OCI-LY1 (cell line): Measurements from ENCODE around the gene SLC25A10.

ENCODE experiments used
- H2AFZ ChIP-seq: fragments of 200-600 bp; sonication (generic), shearing (Covaris generic); 2 replicates; pipeline ENCODE4 v1.6.0; 2014; ENCODE audit warnings: antibody characterized with exemption, mild to moderate bottlenecking, low read length
- H3F3A ChIP-seq: fragments of 200-600 bp; sonication (generic), shearing (Covaris generic); 2 replicates; pipeline ENCODE4 v1.6.0; 2014; ENCODE audit warnings: mild to moderate bottlenecking, antibody characterized with exemption, low read length, moderate library complexity; ENCODE audit not compliant: insufficient read depth
- H3K27ac ChIP-seq: fragments of 200-600 bp; sonication (generic); 2 replicates; pipeline ENCODE4 v1.5.1; 2014; ENCODE audit warnings: low read length, mixed run types, mild to moderate bottlenecking, low read depth; ENCODE audit not compliant: poor library complexity, severe bottlenecking
- H3K27me3 ChIP-seq: fragments of 200-600 bp; sonication (generic); 2 replicates; pipeline ENCODE4 v1.6.0; 2014; ENCODE audit warnings: antibody characterized with exemption, mild to moderate bottlenecking, low read length, moderate library complexity; ENCODE audit not compliant: insufficient read depth
- H3K36me3 ChIP-seq: fragments of 200-600 bp; sonication (generic); 2 replicates; pipeline ENCODE4 v1.6.1; 2014; ENCODE audit warnings: mild to moderate bottlenecking, antibody characterized with exemption, low read length, moderate library complexity, mixed read lengths; ENCODE audit not compliant: insufficient read depth
- H3K4me1 ChIP-seq: fragments of 200-600 bp; sonication (generic); 2 replicates; pipeline ENCODE4 v1.5.1; 2014; ENCODE audit warnings: mild to moderate bottlenecking, low read length, moderate library complexity; ENCODE audit not compliant: insufficient read depth, severe bottlenecking
- H3K4me2 ChIP-seq: fragments of 200-600 bp; sonication (generic), shearing (Covaris generic); 2 replicates; pipeline ENCODE4 v1.6.1; 2014; ENCODE audit warnings: low read length
- H3K4me3 ChIP-seq: fragments of 200-600 bp; sonication (generic); 2 replicates; pipeline ENCODE4 v1.5.1; 2014; ENCODE audit warnings: low read length, low read depth, mild to moderate bottlenecking, mixed read lengths; ENCODE audit not compliant: poor library complexity, severe bottlenecking
- H3K79me2 ChIP-seq: fragments of 200-600 bp; shearing (Covaris generic); 2 replicates; pipeline ENCODE4 v1.6.1; 2016; ENCODE audit warnings: mixed run types, low read length, mixed read lengths; ENCODE audit not compliant: insufficient read depth
- H3K9ac ChIP-seq: fragments of 200-600 bp; sonication (generic), shearing (Covaris generic); 2 replicates; pipeline ENCODE4 v1.6.1; 2014; ENCODE audit warnings: mild to moderate bottlenecking, low read length, mixed read lengths
- H3K9me2 ChIP-seq: fragments of 200-600 bp; sonication (generic), shearing (Covaris generic); 2 replicates; pipeline ENCODE4 v1.6.1; 2014; ENCODE audit warnings: low read depth, mild to moderate bottlenecking, low read length, mixed read lengths
- H3K9me3 ChIP-seq: fragments of 200-600 bp; shearing (Covaris generic); 2 replicates; pipeline ENCODE4 v1.6.1; 2014; ENCODE audit warnings: low read length, mixed read lengths
- H4K20me1 ChIP-seq: fragments of 200-600 bp; sonication (generic), shearing (Covaris generic); 2 replicates; pipeline ENCODE4 v1.6.0; 2016; ENCODE audit warnings: mild to moderate bottlenecking, low read length; ENCODE audit not compliant: insufficient read depth
- CTCF ChIP-seq: fragments of 200-600 bp; sonication (generic), shearing (Covaris generic); IDR thresholded peaks from 2 replicates; pipeline ENCODE4 v1.5.1; 2017; ENCODE audit warnings: mild to moderate bottlenecking, antibody characterized with exemption, low read length, moderate library complexity, mixed read lengths
- EZH2 ChIP-seq: fragments of 200-600 bp; sonication (generic), shearing (Covaris generic); IDR thresholded peaks from 2 replicates; pipeline ENCODE4 v1.8.0; 2017; ENCODE audit warnings: borderline replicate concordance, mixed run types, mild to moderate bottlenecking, antibody characterized with exemption, low read length, moderate library complexity, mixed read lengths

SLC25A10 gene

DNA sequence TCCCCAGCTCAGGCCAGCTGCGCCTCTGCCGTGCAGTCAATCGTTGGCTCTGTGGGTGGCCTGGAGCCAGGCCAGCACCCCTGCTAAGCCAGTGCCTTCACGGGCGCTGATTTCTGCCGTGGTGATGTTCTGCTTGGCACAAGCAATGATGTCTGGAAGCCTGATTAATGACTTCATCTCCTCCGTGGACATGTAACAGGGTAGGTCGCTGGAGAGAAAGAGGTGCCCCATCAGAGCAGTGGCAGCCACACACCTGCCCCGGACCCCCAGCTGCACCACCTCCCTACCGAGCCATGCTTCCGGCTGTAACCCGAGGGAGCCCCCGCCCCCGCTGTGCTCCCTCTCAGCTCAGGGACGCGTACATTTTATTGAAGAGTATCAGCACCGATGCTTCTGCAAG lies 30.4 kb upstream of the SLC25A10 start:
- Histone ChIP-seq H3K4me2 (no peak overlapping the region), H3K79me2 (peaks cover 15% of the 10 kb centered on the region)
- TF ChIP-seq EZH2 (no peak), CTCF (no peak)

GRCh38 chr17:81682565-81683207 lies 29.4 kb upstream of the SLC25A10 start:
- Histone ChIP-seq H3K4me3 (peak overlapping the region; percentile 82), H3K9ac (peak overlapping the region; percentile 86), H3K4me2 (peak overlapping the region; percentile 87), H3F3A (no peaks in the 10 kb centered on the region), H4K20me1 (no peaks in the 10 kb centered on the region), H3K27me3 (no peaks in the 10 kb centered on the region), H3K4me1 (peaks cover 28% of the 10 kb centered on the region), H3K9me3 (no peaks in the 10 kb centered on the region), H3K27ac (no peak overlapping the region), H3K36me3 (peaks cover 24% of the 10 kb centered on the region; the same call in 1 of the 2 replicates), H3K79me2 (peaks cover 15% of the 10 kb centered on the region), H3K9me2 (no peaks in the 10 kb centered on the region), H2AFZ (no peak overlapping the region)
- TF ChIP-seq EZH2, result no peak

More for the DNA sequence above, 30.4 kb upstream of the SLC25A10 start:
- no peak overlapping the region for H3K9ac ChIP-seq
- H3K9me3 ChIP-seq, result no peaks in the 10 kb centered on the region
- no peaks in the 10 kb centered on the region for H3K27me3 ChIP-seq
- H2AFZ ChIP-seq, result no peak overlapping the region
- no peaks in the 10 kb centered on the region for H3F3A ChIP-seq
- peaks cover 15% of the 10 kb centered on the region; the same call in 1 of the 2 replicates for H3K36me3 ChIP-seq
- H3K27ac ChIP-seq, result no peak overlapping the region
- H3K9me2 ChIP-seq, result no peaks in the 10 kb centered on the region
- peaks cover 28% of the 10 kb centered on the region for H3K4me1 ChIP-seq
- no peaks in the 10 kb centered on the region for H4K20me1 ChIP-seq
- no peak overlapping the region for H3K4me3 ChIP-seq

GRCh38 chr17:81683208-81683583 lies 28.9 kb upstream of the SLC25A10 start:
- Histone ChIP-seq H3K36me3 (peaks cover 29% of the 10 kb centered on the region; the same call in 1 of the 2 replicates), H2AFZ (no peak overlapping the region), H3K9me3 (no peaks in the 10 kb centered on the region), H3K9ac (peak overlapping the region; percentile 86), H3K9me2 (no peaks in the 10 kb centered on the region), H4K20me1 (no peaks in the 10 kb centered on the region), H3K4me1 (peaks cover 28% of the 10 kb centered on the region), H3K27ac (no peak overlapping the region), H3K27me3 (no peaks in the 10 kb centered on the region), H3K4me2 (peak overlapping the region; percentile 87), H3K79me2 (peaks cover 15% of the 10 kb centered on the region), H3K4me3 (peak overlapping the region; percentile 82), H3F3A (no peaks in the 10 kb centered on the region)
- TF ChIP-seq EZH2 (no peak), CTCF (no peak)
